HG02885 (cell line): ENCODE data around the gene GAPDHS.

ENCODE experiments used
- ATAC-seq: cut with Tn5 transposase; IDR thresholded peaks from one replicate; pipeline ENCODE4 v1.9.1; 2021; ENCODE audit warnings: mild to moderate bottlenecking; ENCODE audit not compliant: unreplicated experiment, poor library complexity

GAPDHS gene

DNA sequence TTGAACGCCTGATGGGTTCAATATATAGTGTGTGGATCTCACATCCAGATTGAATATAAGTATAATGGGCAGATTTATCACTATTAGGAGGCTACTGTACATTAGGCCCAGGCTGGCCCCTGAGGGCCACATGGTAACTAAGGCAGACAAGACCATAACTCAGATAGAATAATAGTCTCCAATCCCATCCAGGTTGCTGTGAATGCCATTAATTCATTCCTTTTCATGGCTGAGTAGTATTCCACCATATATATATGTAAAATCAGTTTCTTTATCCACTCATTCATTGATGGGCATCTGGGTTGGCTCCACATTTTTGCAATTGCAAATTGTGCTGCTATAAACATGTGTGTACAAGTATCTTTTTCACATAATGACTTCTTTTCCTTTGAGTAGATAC lies 44.7 kb downstream of the GAPDHS start:
- ATAC-seq: no peak

DNA sequence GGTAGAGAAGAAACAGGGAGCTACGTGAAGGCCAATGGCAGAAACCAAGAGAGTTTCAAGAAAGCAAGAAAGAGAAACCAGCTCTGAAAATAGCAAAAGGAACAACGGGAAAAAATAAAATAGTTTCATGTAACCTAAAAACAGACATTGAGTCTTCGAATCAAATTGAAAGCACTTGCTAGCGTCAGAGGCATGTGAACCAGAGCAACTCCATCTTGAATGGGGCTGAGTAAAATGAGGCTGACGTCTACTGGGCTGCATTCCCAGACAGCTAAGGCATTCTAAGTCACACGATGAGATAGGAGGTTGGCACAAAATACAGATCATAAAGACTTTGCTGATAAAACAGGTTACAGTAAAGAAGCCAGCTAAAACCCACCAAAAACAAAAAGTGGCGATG lies 45.5 kb downstream of the GAPDHS start:
- no peak for ATAC-seq

- no peak for ATAC-seq
Observed at GRCh38 chr19:35582760-35583159, 49.5 kb downstream of the GAPDHS start.

DNA sequence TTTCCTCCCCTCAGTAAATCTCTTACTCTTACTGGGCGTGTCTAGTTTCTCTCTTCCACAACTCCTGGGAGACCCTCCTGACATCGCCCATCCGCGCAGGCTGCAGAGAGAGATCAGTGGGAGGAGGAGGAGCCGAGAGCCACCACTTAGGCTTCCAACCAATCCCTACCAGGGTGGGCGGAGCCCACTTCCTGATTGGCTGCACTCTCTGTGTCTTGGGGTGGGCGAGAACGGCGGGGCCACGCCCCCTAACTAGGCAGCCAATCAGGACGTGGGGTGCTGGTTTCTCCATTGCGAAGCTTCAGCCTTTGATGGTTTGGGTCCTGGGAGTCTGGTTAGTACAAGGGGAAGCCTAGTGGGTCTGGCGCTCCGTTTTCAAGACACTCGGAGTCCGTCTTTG lies 52.6 kb downstream of the GAPDHS start, which contains the start of gene PMIS2:
TSS of gene PMIS2 (plus strand) at position 326 of the 400 bp plus-strand sequence. CDS start 87 bp downstream, outside the sequence.
- ATAC-seq: no peak

DNA sequence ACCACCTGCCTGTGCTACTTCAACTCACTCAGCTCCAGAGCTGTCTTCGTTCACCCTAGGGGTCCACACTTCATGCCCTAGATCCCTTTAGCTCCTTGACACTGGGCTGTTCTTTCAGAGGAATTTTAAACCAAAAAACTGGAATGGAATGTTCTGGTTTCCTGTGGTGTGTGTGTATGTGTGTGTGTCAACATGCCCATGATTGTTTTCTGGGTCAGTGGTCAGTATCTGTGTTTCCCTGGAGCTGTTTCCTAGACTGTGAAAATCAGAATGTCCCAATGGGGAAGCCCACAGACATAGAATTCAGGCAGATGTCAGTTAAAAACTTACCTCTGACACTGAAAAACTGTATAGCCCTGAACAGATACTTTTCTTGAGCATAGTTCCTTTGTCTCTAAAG lies 54.1 kb downstream of the GAPDHS start:
- no peak for ATAC-seq

DNA sequence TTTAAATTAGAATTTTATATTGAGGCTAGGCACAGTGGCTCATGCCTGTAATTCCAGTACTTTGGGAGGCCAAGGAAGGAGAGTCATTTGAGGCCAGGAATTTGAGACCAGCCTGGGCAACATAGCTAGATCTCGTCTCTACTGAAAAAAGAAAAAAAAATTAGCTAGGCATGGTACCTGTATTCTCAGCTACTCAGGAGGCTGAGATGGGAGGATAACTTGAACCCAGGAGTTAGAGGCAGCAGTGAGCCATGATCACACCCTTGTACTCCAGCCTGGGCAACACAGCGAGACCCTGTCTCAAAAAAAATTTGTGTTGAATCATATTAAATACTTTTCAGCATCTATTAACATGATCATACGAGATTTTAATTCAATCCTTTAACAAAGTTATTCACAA lies 57.6 kb downstream of the GAPDHS start:
- no peak for ATAC-seq

GRCh38 chr19:35592226-35592625 lies 59.0 kb downstream of the GAPDHS start:
- ATAC-seq: no peak
